ENCODE data around the gene KIF26B. TPM values are rescaled to one million over a fixed set of nuclear protein-coding genes. Genes with fewer than 3 reads are reported as not detected.

KIF26B gene
- total and polyA plus RNA-seq, 7 donors = 0.01 to 0.32 (median 0.06) TPM

- Histone ChIP-seq H3K9me3 (peaks cover 13% of the 10 kb centered on the region), H3K4me3 (no peak overlapping the region), H3K36me3 (ENCODE audit: insufficient read depth in 1 of 2, low read depth in 1 of 2) (no peaks in the 10 kb centered on the region), H3K4me1 (no peaks in the 10 kb centered on the region), H3K27me3 (ENCODE audit: insufficient read depth in 3 of 3, low read length in 2 of 3) (no peaks in the 10 kb centered on the region), H3K27ac (no peak overlapping the region)
- intact Hi-C loops (cut with DNase I) = no loop called here
- DNase-seq = no peak
- 74 to 80% (median 77%) methylated on average over 4 of the region's 4 CpGs for WGBS, 3 donors
- no peak for ATAC-seq
- TF ChIP-seq CTCF (IDR thresholded peaks at IDR 0.05) = no peak
Measured at GRCh38 chr1:245645406-245645805, 490.6 kb downstream of the KIF26B start.

GRCh38 chr1:245645894-245646293 is 491.1 kb downstream of the KIF26B start:
- DNase-seq = no peak
- H3K4me3 ChIP-seq = no peak overlapping the region
- ATAC-seq = no peak
- no peaks in the 10 kb centered on the region for H3K36me3 ChIP-seq (ENCODE audit: insufficient read depth in 1 of 2, low read depth in 1 of 2)
- H3K4me1 ChIP-seq = no peaks in the 10 kb centered on the region
- H3K27ac ChIP-seq = no peak overlapping the region
- 82 to 86% (median 85%) methylated on average over 9 of the region's 9 CpGs for WGBS, 3 donors
- H3K27me3 ChIP-seq (ENCODE audit: insufficient read depth in 3 of 3, low read length in 2 of 3) = no peaks in the 10 kb centered on the region
- H3K9me3 ChIP-seq = peaks cover 12% of the 10 kb centered on the region
- intact Hi-C loops (cut with DNase I) = no loop called here
- TF ChIP-seq CTCF (IDR thresholded peaks at IDR 0.05) = no peak

- no peak for ATAC-seq
- Histone ChIP-seq H3K4me3 (no peak overlapping the region), H3K27me3 (ENCODE audit: insufficient read depth in 3 of 3, low read length in 2 of 3) (no peaks in the 10 kb centered on the region), H3K36me3 (ENCODE audit: insufficient read depth in 1 of 2, low read depth in 1 of 2) (no peaks in the 10 kb centered on the region), H3K9me3 (no peaks in the 10 kb centered on the region), H3K4me1 (no peaks in the 10 kb centered on the region), H3K27ac (no peak overlapping the region)
- DNase-seq = no peak
- TF ChIP-seq CTCF (IDR thresholded peaks at IDR 0.05) = no peak
- intact Hi-C loops (cut with DNase I) = no loop called here
- 77 to 83% (median 82%) methylated on average over 19 of the region's 19 CpGs for WGBS, 3 donors
Measured at GRCh38 chr1:245648749-245649522, 494.2 kb downstream of the KIF26B start.

DNA sequence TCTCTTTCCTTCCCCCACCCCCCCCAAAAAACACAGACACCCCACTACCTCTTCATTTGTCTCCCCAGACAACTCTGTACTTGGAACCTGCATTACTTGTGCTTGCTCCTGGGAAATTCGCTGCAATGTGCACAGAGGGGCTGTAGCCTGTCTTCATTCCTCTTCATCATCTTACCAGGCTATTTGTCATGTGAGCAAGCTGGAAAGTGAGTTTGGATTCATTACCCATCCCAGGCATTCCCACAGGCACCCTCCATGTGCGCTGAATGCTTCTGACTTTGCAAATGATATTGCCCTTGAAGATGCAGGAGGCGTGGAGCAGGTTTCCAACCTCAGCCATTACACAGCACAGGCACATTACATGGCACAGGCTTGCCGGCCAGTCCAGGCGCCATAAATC is 494.9 kb downstream of the KIF26B start:
- no peak overlapping the region for H3K4me3 ChIP-seq
- ATAC-seq = no peak
- H3K36me3 ChIP-seq (ENCODE audit: insufficient read depth in 1 of 2, low read depth in 1 of 2) = no peaks in the 10 kb centered on the region
- intact Hi-C loops (cut with DNase I) = no loop called here
- TF ChIP-seq CTCF (IDR thresholded peaks at IDR 0.05) = no peak
- H3K27ac ChIP-seq = no peak overlapping the region
- H3K4me1 ChIP-seq = no peaks in the 10 kb centered on the region
- WGBS, 3 donors = 79 to 89% (median 85%) methylated on average over 5 of the region's 5 CpGs
- no peaks in the 10 kb centered on the region for H3K9me3 ChIP-seq
- no peak for DNase-seq
- no peaks in the 10 kb centered on the region for H3K27me3 ChIP-seq (ENCODE audit: insufficient read depth in 3 of 3, low read length in 2 of 3)
